ENCODE data around the gene CHD9. TPM values are rescaled to one million over a fixed set of nuclear protein-coding genes. Genes with fewer than 3 reads are reported as not detected.

Gene CHD9
- total and polyA plus RNA-seq, 9 of the 15 experiments (the other 6 are each of a cell fraction or from before 2014, with no cell fraction given): 29.0 to 69.3 (median 40.6) TPM

DNA sequence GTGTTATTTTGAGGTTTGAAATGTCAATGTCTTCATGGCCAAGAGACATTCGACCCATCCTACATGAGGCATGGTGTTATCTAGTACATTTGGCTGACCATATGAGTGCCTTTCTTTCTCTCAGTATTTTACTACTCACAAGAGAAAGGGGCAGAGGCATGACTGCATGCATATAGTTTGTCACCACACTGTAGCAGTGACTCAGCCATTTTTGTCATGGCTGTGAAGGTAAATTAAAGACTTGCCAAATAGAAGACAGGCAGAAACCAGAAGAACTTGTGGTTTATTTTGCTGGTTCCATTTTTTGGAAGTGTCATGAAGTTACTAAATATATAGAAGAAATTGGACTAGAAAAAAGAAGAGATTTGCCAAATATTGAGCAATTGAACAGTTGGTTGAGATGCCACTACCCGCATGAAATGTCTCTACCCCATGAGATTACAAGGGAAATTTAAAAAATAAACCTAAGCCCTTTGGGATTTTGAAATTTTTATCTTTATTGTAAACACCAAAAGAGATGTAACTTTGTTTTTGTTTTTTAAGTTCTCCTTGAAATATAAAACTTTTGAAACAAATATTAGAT lies 170.3 kb downstream of the CHD9 start (continued):
- TF ChIP-seq, protein P1, sequence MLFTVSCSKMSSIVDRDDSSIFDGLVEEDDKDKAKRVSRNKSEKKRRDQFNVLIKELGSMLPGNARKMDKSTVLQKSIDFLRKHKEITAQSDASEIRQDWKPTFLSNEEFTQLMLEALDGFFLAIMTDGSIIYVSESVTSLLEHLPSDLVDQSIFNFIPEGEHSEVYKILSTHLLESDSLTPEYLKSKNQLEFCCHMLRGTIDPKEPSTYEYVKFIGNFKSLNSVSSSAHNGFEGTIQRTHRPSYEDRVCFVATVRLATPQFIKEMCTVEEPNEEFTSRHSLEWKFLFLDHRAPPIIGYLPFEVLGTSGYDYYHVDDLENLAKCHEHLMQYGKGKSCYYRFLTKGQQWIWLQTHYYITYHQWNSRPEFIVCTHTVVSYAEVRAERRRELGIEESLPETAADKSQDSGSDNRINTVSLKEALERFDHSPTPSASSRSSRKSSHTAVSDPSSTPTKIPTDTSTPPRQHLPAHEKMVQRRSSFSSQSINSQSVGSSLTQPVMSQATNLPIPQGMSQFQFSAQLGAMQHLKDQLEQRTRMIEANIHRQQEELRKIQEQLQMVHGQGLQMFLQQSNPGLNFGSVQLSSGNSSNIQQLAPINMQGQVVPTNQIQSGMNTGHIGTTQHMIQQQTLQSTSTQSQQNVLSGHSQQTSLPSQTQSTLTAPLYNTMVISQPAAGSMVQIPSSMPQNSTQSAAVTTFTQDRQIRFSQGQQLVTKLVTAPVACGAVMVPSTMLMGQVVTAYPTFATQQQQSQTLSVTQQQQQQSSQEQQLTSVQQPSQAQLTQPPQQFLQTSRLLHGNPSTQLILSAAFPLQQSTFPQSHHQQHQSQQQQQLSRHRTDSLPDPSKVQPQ (CRISPR knock-in tag; IDR thresholded peaks at IDR 0.05; ENCODE audit: borderline replicate concordance): no peak
- TF ChIP-seq ZNF239 (CRISPR knock-in tag; IDR thresholded peaks at IDR 0.05) (no peak), FIP1L1 (IDR thresholded peaks at IDR 0.05; ENCODE audit: low read depth, low read length, poor library complexity, severe bottlenecking) (no peak), ADNP (tag; IDR thresholded peaks at IDR 0.05) (no peak), SPI1 (IDR thresholded peaks at IDR 0.05; ENCODE audit: borderline replicate concordance, low read depth, low read length) (no peak), BACH1 (tag; IDR thresholded peaks at IDR 0.05) (peak; percentile 83), NFATC3 (IDR thresholded peaks at IDR 0.05) (no peak), CHD1 (IDR thresholded peaks at IDR 0.05; ENCODE audit: low read length) (no peak), HCFC1 (IDR thresholded peaks at IDR 0.05; ENCODE audit: low read depth, low read length) (no peak), NR3C1 (CRISPR knock-in tag; IDR thresholded peaks at IDR 0.05) (no peak), ZNF175 (CRISPR knock-in tag; IDR thresholded peaks at IDR 0.05; ENCODE audit: low read depth) (0 out of 2 replicates have a peak, but pooled peaks have one; percentile 27), HMGN3 (IDR thresholded peaks at IDR 0.05; ENCODE audit: borderline replicate concordance, extremely low read depth, insufficient read length, low read depth, low read length) (no peak), BCOR (IDR thresholded peaks at IDR 0.05) (no peak), BCL6 (CRISPR knock-in tag; IDR thresholded peaks at IDR 0.05) (no peak)
- TF ChIP-seq, protein P2, sequence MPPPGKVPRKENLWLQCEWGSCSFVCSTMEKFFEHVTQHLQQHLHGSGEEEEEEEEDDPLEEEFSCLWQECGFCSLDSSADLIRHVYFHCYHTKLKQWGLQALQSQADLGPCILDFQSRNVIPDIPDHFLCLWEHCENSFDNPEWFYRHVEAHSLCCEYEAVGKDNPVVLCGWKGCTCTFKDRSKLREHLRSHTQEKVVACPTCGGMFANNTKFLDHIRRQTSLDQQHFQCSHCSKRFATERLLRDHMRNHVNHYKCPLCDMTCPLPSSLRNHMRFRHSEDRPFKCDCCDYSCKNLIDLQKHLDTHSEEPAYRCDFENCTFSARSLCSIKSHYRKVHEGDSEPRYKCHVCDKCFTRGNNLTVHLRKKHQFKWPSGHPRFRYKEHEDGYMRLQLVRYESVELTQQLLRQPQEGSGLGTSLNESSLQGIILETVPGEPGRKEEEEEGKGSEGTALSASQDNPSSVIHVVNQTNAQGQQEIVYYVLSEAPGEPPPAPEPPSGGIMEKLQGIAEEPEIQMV (tag; conservative IDR thresholded peaks at IDR 0.05; ENCODE audit: low read depth): no peak
- TF ChIP-seq, protein P3, sequence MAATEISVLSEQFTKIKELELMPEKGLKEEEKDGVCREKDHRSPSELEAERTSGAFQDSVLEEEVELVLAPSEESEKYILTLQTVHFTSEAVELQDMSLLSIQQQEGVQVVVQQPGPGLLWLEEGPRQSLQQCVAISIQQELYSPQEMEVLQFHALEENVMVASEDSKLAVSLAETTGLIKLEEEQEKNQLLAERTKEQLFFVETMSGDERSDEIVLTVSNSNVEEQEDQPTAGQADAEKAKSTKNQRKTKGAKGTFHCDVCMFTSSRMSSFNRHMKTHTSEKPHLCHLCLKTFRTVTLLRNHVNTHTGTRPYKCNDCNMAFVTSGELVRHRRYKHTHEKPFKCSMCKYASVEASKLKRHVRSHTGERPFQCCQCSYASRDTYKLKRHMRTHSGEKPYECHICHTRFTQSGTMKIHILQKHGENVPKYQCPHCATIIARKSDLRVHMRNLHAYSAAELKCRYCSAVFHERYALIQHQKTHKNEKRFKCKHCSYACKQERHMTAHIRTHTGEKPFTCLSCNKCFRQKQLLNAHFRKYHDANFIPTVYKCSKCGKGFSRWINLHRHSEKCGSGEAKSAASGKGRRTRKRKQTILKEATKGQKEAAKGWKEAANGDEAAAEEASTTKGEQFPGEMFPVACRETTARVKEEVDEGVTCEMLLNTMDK (IDR thresholded peaks at IDR 0.05; ENCODE audit: borderline replicate concordance, insufficient read depth, low read depth, low read length, poor library complexity, severe bottlenecking): no peak
- TF ChIP-seq, protein P4, sequence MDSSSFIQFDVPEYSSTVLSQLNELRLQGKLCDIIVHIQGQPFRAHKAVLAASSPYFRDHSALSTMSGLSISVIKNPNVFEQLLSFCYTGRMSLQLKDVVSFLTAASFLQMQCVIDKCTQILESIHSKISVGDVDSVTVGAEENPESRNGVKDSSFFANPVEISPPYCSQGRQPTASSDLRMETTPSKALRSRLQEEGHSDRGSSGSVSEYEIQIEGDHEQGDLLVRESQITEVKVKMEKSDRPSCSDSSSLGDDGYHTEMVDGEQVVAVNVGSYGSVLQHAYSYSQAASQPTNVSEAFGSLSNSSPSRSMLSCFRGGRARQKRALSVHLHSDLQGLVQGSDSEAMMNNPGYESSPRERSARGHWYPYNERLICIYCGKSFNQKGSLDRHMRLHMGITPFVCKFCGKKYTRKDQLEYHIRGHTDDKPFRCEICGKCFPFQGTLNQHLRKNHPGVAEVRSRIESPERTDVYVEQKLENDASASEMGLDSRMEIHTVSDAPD (CRISPR knock-in tag; IDR thresholded peaks at IDR 0.05): no peak
